ENCODE results near the gene MCOLN3.

Gene MCOLN3

GRCh38 chr1:85048296-85049064 lies at the start of gene MCOLN3:
MCOLN3 (minus strand) TSS chr1:85048500; CDS start chr1:85045360, 3,140 bp downstream.
- Mint-ChIP-seq H3K27ac (no peak within 1 kb of the TSS), H3K27me3 (peaks cover 69% of the 10 kb centered on the region), H3K4me1 (peaks cover 28% of the 10 kb centered on the region), H3K9me3 (no peaks in the 10 kb centered on the region), H3K4me3 (peak within 1 kb of the TSS; percentile 81 to 82)
- ATAC-seq (peak; percentile 81), DNase-seq (peak; percentile 23 to 33)

GRCh38 chr1:85093644-85094043 lies 45.3 kb upstream of the MCOLN3 start:
- peaks cover 20% of the 10 kb centered on the region for H3K27me3 Mint-ChIP-seq
- DNase-seq, result no peak
- peaks cover 14% of the 10 kb centered on the region for H3K4me1 Mint-ChIP-seq
- H3K9me3 Mint-ChIP-seq, result no peaks in the 10 kb centered on the region
- ATAC-seq, result no peak
- no peak overlapping the region for H3K4me3 Mint-ChIP-seq
- no peak overlapping the region for H3K27ac Mint-ChIP-seq

- peak overlapping the region; percentile 73 to 76 for H3K4me3 Mint-ChIP-seq
- H3K9me3 Mint-ChIP-seq, result no peaks in the 10 kb centered on the region
- DNase-seq (peak; percentile 7 to 12), ATAC-seq (peak; percentile 85)
- peaks cover 23% of the 10 kb centered on the region for H3K27me3 Mint-ChIP-seq
- H3K4me1 Mint-ChIP-seq, result peaks cover 14% of the 10 kb centered on the region
- H3K27ac Mint-ChIP-seq, result no peak overlapping the region
Measured at GRCh38 chr1:85091671-85092280, 43.5 kb upstream of the MCOLN3 start.

- Mint-ChIP-seq H3K4me3 (no peak overlapping the region), H3K27ac (no peak overlapping the region), H3K27me3 (peaks cover 15% of the 10 kb centered on the region), H3K4me1 (peaks cover 14% of the 10 kb centered on the region), H3K9me3 (no peaks in the 10 kb centered on the region)
- no peak for ATAC-seq
- no peak for DNase-seq
Measured at GRCh38 chr1:85090225-85090624, 41.9 kb upstream of the MCOLN3 start.

GRCh38 chr1:85089203-85089602 lies 40.9 kb upstream of the MCOLN3 start:
- no peak for ATAC-seq
- peaks cover 19% of the 10 kb centered on the region for H3K27me3 Mint-ChIP-seq
- no peak overlapping the region for H3K4me3 Mint-ChIP-seq
- no peak overlapping the region for H3K27ac Mint-ChIP-seq
- no peaks in the 10 kb centered on the region for H3K9me3 Mint-ChIP-seq
- no peak for DNase-seq
- H3K4me1 Mint-ChIP-seq, result peaks cover 14% of the 10 kb centered on the region

GRCh38 chr1:85088408-85088784 lies 40.1 kb upstream of the MCOLN3 start:
- H3K27ac Mint-ChIP-seq, result no peak overlapping the region
- peaks cover 14% of the 10 kb centered on the region for H3K4me1 Mint-ChIP-seq
- peaks cover 19% of the 10 kb centered on the region for H3K27me3 Mint-ChIP-seq
- no peak for DNase-seq
- no peaks in the 10 kb centered on the region for H3K9me3 Mint-ChIP-seq
- ATAC-seq, result no peak
- H3K4me3 Mint-ChIP-seq, result no peak overlapping the region

GRCh38 chr1:85087659-85088407 lies 39.5 kb upstream of the MCOLN3 start:
- DNase-seq (no peak), ATAC-seq (no peak)
- no peak overlapping the region for H3K4me3 Mint-ChIP-seq
- no peak overlapping the region for H3K27ac Mint-ChIP-seq
- H3K4me1 Mint-ChIP-seq, result peaks cover 12% of the 10 kb centered on the region
- peaks cover 19% of the 10 kb centered on the region for H3K27me3 Mint-ChIP-seq
- no peaks in the 10 kb centered on the region for H3K9me3 Mint-ChIP-seq

- DNase-seq (no peak), ATAC-seq (no peak)
- H3K4me3 Mint-ChIP-seq, result no peak overlapping the region
- H3K9me3 Mint-ChIP-seq, result no peaks in the 10 kb centered on the region
- no peaks in the 10 kb centered on the region for H3K4me1 Mint-ChIP-seq
- H3K27ac Mint-ChIP-seq, result no peak overlapping the region
- H3K27me3 Mint-ChIP-seq, result peaks cover 27% of the 10 kb centered on the region
Measured at GRCh38 chr1:85085417-85085816, 37.1 kb upstream of the MCOLN3 start.

GRCh38 chr1:85078903-85079302 lies 30.6 kb upstream of the MCOLN3 start:
- H3K9me3 Mint-ChIP-seq, result peaks cover 7 to 16% of the 10 kb centered on the region in 2 donors
- no peak overlapping the region for H3K4me3 Mint-ChIP-seq
- H3K27ac Mint-ChIP-seq, result no peak overlapping the region
- no peak for DNase-seq
- no peak for ATAC-seq
- no peaks in the 10 kb centered on the region for H3K4me1 Mint-ChIP-seq
- peaks cover 18% of the 10 kb centered on the region for H3K27me3 Mint-ChIP-seq

GRCh38 chr1:85074365-85074964 lies 26.2 kb upstream of the MCOLN3 start:
- Mint-ChIP-seq H3K4me3 (no peak overlapping the region), H3K27me3 (peaks cover 6% of the 10 kb centered on the region), H3K9me3 (peaks cover 7 to 16% of the 10 kb centered on the region in 2 donors), H3K4me1 (no peaks in the 10 kb centered on the region), H3K27ac (no peak overlapping the region)
- DNase-seq, result no peak
- no peak for ATAC-seq

GRCh38 chr1:85070972-85071492 lies 22.7 kb upstream of the MCOLN3 start:
- no peaks in the 10 kb centered on the region for H3K27me3 Mint-ChIP-seq
- no peak for ATAC-seq
- H3K4me1 Mint-ChIP-seq, result no peaks in the 10 kb centered on the region
- peaks cover 7 to 17% of the 10 kb centered on the region in 2 donors for H3K9me3 Mint-ChIP-seq
- DNase-seq, result no peak
- no peak overlapping the region for H3K4me3 Mint-ChIP-seq
- H3K27ac Mint-ChIP-seq, result no peak overlapping the region

- H3K4me1 Mint-ChIP-seq, result no peaks in the 10 kb centered on the region
- no peak for ATAC-seq
Measured at GRCh38 chr1:85068846-85069245, 20.5 kb upstream of the MCOLN3 start.

GRCh38 chr1:85065550-85065949 lies 17.2 kb upstream of the MCOLN3 start:
- no peak overlapping the region for H3K4me3 Mint-ChIP-seq
- H3K27me3 Mint-ChIP-seq, result peaks cover 22% of the 10 kb centered on the region
- H3K27ac Mint-ChIP-seq, result no peak overlapping the region
- no peak for ATAC-seq
- peaks cover 0 to 5% of the 10 kb centered on the region in 2 donors for H3K9me3 Mint-ChIP-seq
- peaks cover 16% of the 10 kb centered on the region for H3K4me1 Mint-ChIP-seq
- DNase-seq, result no peak

More at GRCh38 chr1:85068846-85069245, 20.5 kb upstream of the MCOLN3 start:
- DNase-seq, result no peak
- H3K27me3 Mint-ChIP-seq, result no peaks in the 10 kb centered on the region
- no peak overlapping the region for H3K27ac Mint-ChIP-seq
- H3K9me3 Mint-ChIP-seq, result peaks cover 0 to 5% of the 10 kb centered on the region in 2 donors
- no peak overlapping the region for H3K4me3 Mint-ChIP-seq

GRCh38 chr1:85062425-85063026 lies 14.2 kb upstream of the MCOLN3 start:
- peaks cover 31% of the 10 kb centered on the region for H3K27me3 Mint-ChIP-seq
- H3K9me3 Mint-ChIP-seq, result no peaks in the 10 kb centered on the region
- peak overlapping the region; percentile 96 to 97 for H3K4me3 Mint-ChIP-seq
- DNase-seq (no peak), ATAC-seq (peak; percentile 10)
- no peak overlapping the region for H3K27ac Mint-ChIP-seq
- H3K4me1 Mint-ChIP-seq, result peaks cover 16% of the 10 kb centered on the region
